ENCODE data around the gene ACAA1.
"Not testable (repeated sequence)": the region's sequence is repeated elsewhere in the genome, so short reads cannot be mapped to it uniquely, and the experiment has no call there.

ACAA1 gene

GRCh38 chr3:38099518-38099917 lies 37.4 kb downstream of the ACAA1 start:
- DNase-seq = no peak

GRCh38 chr3:38098376-38098723 lies 38.6 kb downstream of the ACAA1 start:
- DNase-seq = no peak

- DNase-seq = no peak
Measured at GRCh38 chr3:38097446-38098375, 39.2 kb downstream of the ACAA1 start.

DNA sequence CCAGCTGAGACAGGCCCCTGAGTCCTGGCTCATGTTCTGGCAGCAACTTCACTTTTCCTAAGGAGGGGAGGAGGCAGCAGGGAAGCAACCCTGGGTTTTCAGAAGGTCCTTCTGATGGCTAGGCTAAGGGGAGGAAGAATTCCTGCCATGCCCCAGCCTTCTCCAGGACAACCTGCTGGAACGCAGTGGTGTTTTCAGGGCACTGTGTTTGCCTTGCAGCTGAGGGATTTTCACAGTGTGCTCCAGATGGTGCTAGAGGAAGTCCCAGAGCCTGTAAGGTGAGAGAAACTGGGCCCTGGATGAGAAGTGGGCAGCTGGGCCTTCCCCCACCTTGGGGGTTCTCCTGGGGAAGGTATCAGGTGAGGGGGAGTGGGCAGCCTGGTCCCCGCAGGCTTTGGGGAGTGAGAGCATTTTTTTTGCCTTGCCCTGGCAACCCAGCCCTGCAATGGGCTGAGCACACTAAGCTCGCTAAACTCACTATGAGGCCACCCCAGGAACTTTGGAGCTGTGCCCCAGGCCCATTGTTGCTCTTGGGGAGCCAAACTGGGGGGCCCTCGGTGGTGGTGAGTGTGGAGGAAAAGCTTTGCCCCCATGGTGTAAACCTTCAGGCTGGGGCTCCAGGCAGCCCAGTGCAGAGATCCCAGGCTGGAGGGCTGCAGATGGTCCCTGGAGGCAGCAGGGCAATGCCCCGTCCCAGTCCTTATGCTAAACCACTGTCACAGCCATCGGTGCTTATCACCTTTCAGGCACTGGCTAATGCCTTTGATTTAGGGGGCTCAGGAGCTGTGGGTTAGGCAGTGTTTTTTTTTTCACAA lies 41.1 kb downstream of the ACAA1 start:
- no peak for DNase-seq

GRCh38 chr3:38094999-38095398 lies 41.9 kb downstream of the ACAA1 start:
- DNase-seq = no peak

- no peak for DNase-seq
Measured at GRCh38 chr3:38090453-38090852, 46.5 kb downstream of the ACAA1 start.

DNA sequence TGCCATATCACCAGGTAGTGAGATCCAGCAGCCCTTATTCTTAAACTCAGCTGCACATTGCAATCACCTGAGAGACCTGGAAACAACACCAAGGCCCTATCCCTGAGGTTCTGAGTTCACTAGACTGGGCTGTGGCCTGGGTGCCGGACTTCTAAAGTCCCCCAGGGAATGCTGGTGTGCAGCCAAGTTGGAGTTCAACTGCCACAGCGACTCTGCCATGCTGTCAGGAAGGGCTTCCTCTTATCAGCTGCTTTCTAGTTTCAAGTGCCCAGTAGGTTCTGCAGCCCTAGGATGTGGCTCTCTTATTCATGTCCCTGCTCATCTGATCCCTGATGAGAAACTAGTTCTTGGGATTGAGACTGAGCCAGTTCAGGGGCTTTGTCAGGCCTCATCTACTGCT lies 47.8 kb downstream of the ACAA1 start:
- no peak for DNase-seq

- no peak for DNase-seq
Measured at GRCh38 chr3:38088126-38089078, 48.5 kb downstream of the ACAA1 start.

DNA sequence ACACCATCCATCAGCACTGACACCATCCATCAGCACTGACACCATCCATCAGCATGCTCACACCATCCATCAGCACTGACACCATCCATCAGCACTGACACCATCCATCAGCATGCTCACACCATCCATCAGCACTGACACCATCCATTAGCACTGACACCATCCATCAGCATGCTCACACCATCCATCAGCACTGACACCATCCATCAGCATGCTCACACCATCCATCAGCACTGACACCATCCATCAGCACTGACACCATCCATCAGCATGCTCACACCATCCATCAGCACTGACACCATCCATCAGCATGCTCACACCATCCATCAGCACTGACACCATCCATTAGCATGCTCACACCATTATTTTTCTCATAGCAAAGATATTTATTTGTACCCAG lies 49.6 kb downstream of the ACAA1 start:
- not testable (repeated sequence) for DNase-seq

DNA sequence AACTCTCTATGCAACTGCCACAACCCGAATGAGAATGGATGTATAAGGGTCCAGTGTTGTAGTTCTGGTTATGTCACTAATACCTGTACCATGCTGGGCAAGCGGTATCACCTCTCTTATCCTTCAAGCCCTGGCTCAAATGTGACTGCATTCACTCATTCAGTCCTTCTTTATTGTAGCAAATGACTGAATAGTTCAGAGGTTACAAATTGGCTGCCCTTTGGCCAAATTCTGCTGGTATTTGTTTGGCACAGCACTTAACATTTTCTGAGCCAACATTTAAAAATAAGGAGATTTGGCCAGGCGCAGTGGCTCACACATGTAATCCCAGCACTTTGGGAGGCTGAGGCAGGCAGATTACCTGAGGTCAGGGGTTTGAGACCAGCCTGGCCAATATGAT lies 50.4 kb downstream of the ACAA1 start:
- DNase-seq = no peak

DNA sequence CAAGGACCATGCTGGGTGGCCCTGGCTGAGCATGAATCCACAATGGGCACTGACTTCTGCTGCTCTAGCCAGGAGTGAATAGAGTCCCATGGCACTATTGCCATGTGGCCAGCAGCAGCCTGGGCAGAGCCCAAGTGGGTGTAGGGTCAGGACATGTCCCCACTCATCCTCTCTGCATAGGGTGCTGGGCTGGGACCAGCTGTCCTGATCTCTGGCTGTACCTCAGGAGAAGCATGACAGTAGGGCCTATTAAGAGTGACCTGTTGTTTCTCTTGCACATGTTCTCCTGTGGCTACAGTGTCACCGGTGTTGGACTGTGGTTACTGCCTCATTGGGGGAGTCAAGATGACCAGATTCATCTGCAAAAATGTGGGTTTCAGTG lies 51.0 kb downstream of the ACAA1 start:
- DNase-seq = no peak

- no peak for DNase-seq
Measured at GRCh38 chr3:38085311-38085942, 51.5 kb downstream of the ACAA1 start.

GRCh38 chr3:38084334-38085310 lies 52.3 kb downstream of the ACAA1 start:
- DNase-seq = no peak

GRCh38 chr3:38083871-38084333 lies 53.0 kb downstream of the ACAA1 start:
- no peak for DNase-seq

GRCh38 chr3:38083254-38083653 lies 53.7 kb downstream of the ACAA1 start:
- not testable (repeated sequence) for DNase-seq

GRCh38 chr3:38082296-38082695 lies 54.6 kb downstream of the ACAA1 start:
- not testable (repeated sequence) for DNase-seq

GRCh38 chr3:38077073-38077472 lies 59.9 kb downstream of the ACAA1 start:
- DNase-seq = not testable (repeated sequence)

All from GF-D8 (cell line).